ENCODE results near the gene COL27A1.

GRCh38 chr9:114143234-114143633, 12.1 kb upstream of the COL27A1 start:
- TF ChIP-seq POLR2A (IDR thresholded peaks at IDR 0.05; ENCODE audit: low read length) = no peak
- TF ChIP-seq GATA1 (IDR thresholded peaks at IDR 0.05; ENCODE audit: low read depth, low read length) = no peak

All from erythroblast (primary cell).